GM23338 (cell line): Measurements from ENCODE around the gene C1QL1. TPM values are rescaled to one million over a fixed set of nuclear protein-coding genes. Genes with fewer than 3 reads are reported as not detected.

Source experiments
- ATAC-seq: fragments of 200-7000 bp; cut with Tn5 transposase; 3 replicates; pipeline ENCODE4 v1.9.1; 2020
- DNase-seq: peaks from one replicate; pipeline ENCODE4 v3.0.0-alpha.2; 2015; ENCODE audit warnings: low spot score
- H2AFZ ChIP-seq: fragments of 200-600 bp; sonication (generic); 2 replicates; pipeline ENCODE4 v1.8.0; 2016; ENCODE audit warnings: antibody characterized with exemption, mild to moderate bottlenecking, moderate library complexity
- H3F3A ChIP-seq: fragments of 200-600 bp; sonication (generic); replicated peaks from 2 replicates; pipeline ENCODE4 v1.8.0; 2017; ENCODE audit warnings: antibody characterized with exemption, mixed run types, low read depth
- H3K27ac ChIP-seq: fragments of 200-600 bp; sonication (generic); 2 replicates; pipeline ENCODE4 v1.6.1; 2016; ENCODE audit warnings: low read depth
- H3K27me3 ChIP-seq: fragments of 200-600 bp; sonication (generic); 2 replicates; pipeline ENCODE4 v1.8.0; 2016; ENCODE audit warnings: mild to moderate bottlenecking, mixed run types, moderate library complexity; ENCODE audit not compliant: insufficient read depth
- H3K36me3 ChIP-seq: fragments of 200-600 bp; sonication (generic); 2 replicates; pipeline ENCODE4 v1.8.0; 2016; ENCODE audit warnings: mild to moderate bottlenecking; ENCODE audit not compliant: insufficient read depth
- H3K4me1 ChIP-seq: fragments of 200-600 bp; sonication (generic); 2 replicates; pipeline ENCODE4 v1.8.0; 2016; ENCODE audit warnings: mild to moderate bottlenecking, moderate library complexity; ENCODE audit not compliant: insufficient read depth
- H3K4me2 ChIP-seq: fragments of 200-600 bp; sonication (generic); 2 replicates; pipeline ENCODE4 v1.7.1; 2017; ENCODE audit warnings: mixed run types
- H3K4me3 ChIP-seq: fragments of 200-600 bp; sonication (generic); 2 replicates; pipeline ENCODE4 v1.6.1; 2016; ENCODE audit warnings: mixed run types
- H3K79me2 ChIP-seq: fragments of 200-600 bp; sonication (generic); replicated peaks from 2 replicates; pipeline ENCODE4 v1.8.0; 2017; ENCODE audit warnings: mild to moderate bottlenecking; ENCODE audit not compliant: insufficient read depth
- H3K9me2 ChIP-seq: fragments of 200-600 bp; sonication (generic); 2 replicates; pipeline ENCODE4 v1.8.0; 2017; ENCODE audit not compliant: insufficient read depth
- H4K20me1 ChIP-seq: fragments of 200-600 bp; sonication (generic); replicated peaks from 2 replicates; pipeline ENCODE4 v1.8.0; 2017; ENCODE audit warnings: mild to moderate bottlenecking; ENCODE audit not compliant: insufficient read depth
- H3K27ac Mint-ChIP-seq: 2 replicates; pipeline ENCODE4 v1.8.0; 2020; ENCODE audit warnings: inconsistent platforms, mild to moderate bottlenecking, moderate library complexity, mixed read lengths
- H3K27me3 Mint-ChIP-seq: 3 replicates; pipeline ENCODE4 v1.8.0; 2022; ENCODE audit warnings: low read depth, mild to moderate bottlenecking, moderate library complexity, mixed read lengths, inconsistent platforms; ENCODE audit not compliant: insufficient read depth, poor library complexity
- H3K36me3 Mint-ChIP-seq: 3 replicates; pipeline ENCODE4 v1.8.0; 2021; ENCODE audit warnings: low read depth, mild to moderate bottlenecking, inconsistent platforms, moderate library complexity, mixed read lengths
- H3K4me1 Mint-ChIP-seq: 3 replicates; pipeline ENCODE4 v1.8.0; 2020; ENCODE audit warnings: mild to moderate bottlenecking, inconsistent platforms, mixed read lengths
- H3K4me3 Mint-ChIP-seq: 3 replicates; pipeline ENCODE4 v1.8.0; 2021; ENCODE audit warnings: moderate library complexity, mild to moderate bottlenecking, inconsistent platforms, mixed read lengths
- H3K9me3 Mint-ChIP-seq: 3 replicates; pipeline ENCODE4 v1.8.0; 2020; ENCODE audit warnings: moderate library complexity, mild to moderate bottlenecking, inconsistent platforms, mixed read lengths
- ETS1 ChIP-seq: IDR thresholded peaks from 2 replicates; pipeline ENCODE4 v1.6.1; 2016; ENCODE audit warnings: antibody characterized with exemption
- EZH2 ChIP-seq: fragments of 200-600 bp; sonication (generic); IDR thresholded peaks from one replicate; pipeline ENCODE4 v1.8.0; 2017; ENCODE audit warnings: antibody characterized with exemption, mild to moderate bottlenecking, low read depth; ENCODE audit not compliant: unreplicated experiment
- EZH2phosphoT487 ChIP-seq: fragments of 200-600 bp; sonication (generic); IDR thresholded peaks from one replicate; pipeline ENCODE4 v1.8.1; 2018; ENCODE audit warnings: antibody characterized with exemption; ENCODE audit not compliant: unreplicated experiment
- JUNB ChIP-seq: IDR thresholded peaks from one replicate; pipeline ENCODE4 v1.6.1; 2016; ENCODE audit warnings: antibody characterized with exemption; ENCODE audit not compliant: unreplicated experiment
- NANOG ChIP-seq: IDR thresholded peaks from 2 replicates; pipeline ENCODE4 v1.6.1; 2016; ENCODE audit warnings: antibody characterized with exemption, borderline replicate concordance
- REST ChIP-seq: IDR thresholded peaks from one replicate; pipeline ENCODE4 v1.6.1; 2018; ENCODE audit warnings: antibody characterized with exemption; ENCODE audit not compliant: unreplicated experiment
- ZNF114 ChIP-seq: fragments of 250-450 bp; sonication (Bioruptor Pico); IDR thresholded peaks from 2 replicates; pipeline ENCODE4 v1.5.0; 2020; ENCODE audit warnings: mild to moderate bottlenecking, moderate library complexity
- polyA plus RNA-seq: library from polyadenylated mRNA; unstranded; fragments of >200 nt; fragmentation: Nextera tagmentation; extraction: Ambion mirVana; gene quantifications from 2 replicates; pipeline ENCODE4 v1.2.1, GENCODE V29; 2016
- total RNA-seq: library from RNA; depleted of rRNA; stranded (reverse); fragments of >200 nt; shearing (Covaris generic); gene quantifications from 2 replicates; pipeline ENCODE4 v1.2.3, GENCODE V29; 2014
- TF ChIP-seq, protein P1 (sequence below), 2 experiments: fragments of 200-600 bp in 1 of 2; sonication (generic) in 1 of 2; conservative IDR thresholded peaks; 2 replicates each; pipeline versions ENCODE4 v1.5.1 to v1.6.1; 2016 to 2017; ENCODE audit warnings: antibody characterized with exemption in 2 of 2, low read depth in 2 of 2, mild to moderate bottlenecking in 2 of 2, moderate library complexity in 1 of 2

C1QL1 gene
- total and polyA plus RNA-seq, 2 experiments from 2014 or later = 4.3 to 14.4 TPM

- no peak for TF ChIP-seq ETS1
- no peak for TF ChIP-seq JUNB
Measured at GRCh38 chr17:44998646-44999045, 30.5 kb upstream of the C1QL1 start (continued).

- H3K27me3 Mint-ChIP-seq = peaks cover 13% of the 10 kb centered on the region
- no peak overlapping the region for H3K4me2 ChIP-seq
- H3K9me3 Mint-ChIP-seq = peaks cover 15% of the 10 kb centered on the region
- no peaks in the 10 kb centered on the region for H3K4me1 ChIP-seq
- H3K36me3 ChIP-seq = no peaks in the 10 kb centered on the region
- ATAC-seq = peak; percentile 73
- no peaks in the 10 kb centered on the region for H4K20me1 ChIP-seq
- H3F3A ChIP-seq = no peaks in the 10 kb centered on the region
- H2AFZ ChIP-seq = no peak overlapping the region
- H3K36me3 Mint-ChIP-seq = peaks cover 3% of the 10 kb centered on the region; the same call in 2 of the 3 replicates
- no peak for TF ChIP-seq ZNF114 (CRISPR knock-in tag)
- no peak for TF ChIP-seq EZH2phosphoT487
- TF ChIP-seq, protein P1, sequence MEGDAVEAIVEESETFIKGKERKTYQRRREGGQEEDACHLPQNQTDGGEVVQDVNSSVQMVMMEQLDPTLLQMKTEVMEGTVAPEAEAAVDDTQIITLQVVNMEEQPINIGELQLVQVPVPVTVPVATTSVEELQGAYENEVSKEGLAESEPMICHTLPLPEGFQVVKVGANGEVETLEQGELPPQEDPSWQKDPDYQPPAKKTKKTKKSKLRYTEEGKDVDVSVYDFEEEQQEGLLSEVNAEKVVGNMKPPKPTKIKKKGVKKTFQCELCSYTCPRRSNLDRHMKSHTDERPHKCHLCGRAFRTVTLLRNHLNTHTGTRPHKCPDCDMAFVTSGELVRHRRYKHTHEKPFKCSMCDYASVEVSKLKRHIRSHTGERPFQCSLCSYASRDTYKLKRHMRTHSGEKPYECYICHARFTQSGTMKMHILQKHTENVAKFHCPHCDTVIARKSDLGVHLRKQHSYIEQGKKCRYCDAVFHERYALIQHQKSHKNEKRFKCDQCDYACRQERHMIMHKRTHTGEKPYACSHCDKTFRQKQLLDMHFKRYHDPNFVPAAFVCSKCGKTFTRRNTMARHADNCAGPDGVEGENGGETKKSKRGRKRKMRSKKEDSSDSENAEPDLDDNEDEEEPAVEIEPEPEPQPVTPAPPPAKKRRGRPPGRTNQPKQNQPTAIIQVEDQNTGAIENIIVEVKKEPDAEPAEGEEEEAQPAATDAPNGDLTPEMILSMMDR (conservative IDR thresholded peaks at IDR 0.05; ENCODE audit: low read depth in 2 of 2) = no peak
- no peak for TF ChIP-seq REST
- TF ChIP-seq NANOG = no peak
- TF ChIP-seq EZH2 = no peak
- TF ChIP-seq JUNB = no peak
- H3K27me3 ChIP-seq = no peaks in the 10 kb centered on the region
- H3K4me1 Mint-ChIP-seq = peaks cover 4% of the 10 kb centered on the region; the same call in 2 of the 3 replicates
- no peak overlapping the region for H3K27ac ChIP-seq
- no peaks in the 10 kb centered on the region for H3K9me2 ChIP-seq
- DNase-seq = no peak
- H3K27ac Mint-ChIP-seq = no peak overlapping the region
- no peak overlapping the region for H3K4me3 Mint-ChIP-seq
- no peaks in the 10 kb centered on the region for H3K79me2 ChIP-seq
- H3K4me3 ChIP-seq = no peak overlapping the region
Measured at GRCh38 chr17:44997733-44998520, 29.8 kb upstream of the C1QL1 start.
